Pulmonary artery endothelial cell (primary cell): ENCODE data around the gene ARRB1. TPM values are rescaled to one million over a fixed set of nuclear protein-coding genes. Genes with fewer than 3 reads are reported as not detected.

ENCODE experiments used
- DNase-seq: peaks from one replicate; pipeline ENCODE4 v3.0.0-alpha.2; 2011; ENCODE audit warnings: low read depth, low spot score
- total RNA-seq: library from RNA; depleted of rRNA; stranded (reverse); fragments of >200 nt; gene quantifications from 2 replicates; pipeline ENCODE4 v1.2.3, GENCODE V29; 2014

Gene ARRB1
- total RNA-seq, 1 donor from 2014 or later: 94.5 TPM

DNA sequence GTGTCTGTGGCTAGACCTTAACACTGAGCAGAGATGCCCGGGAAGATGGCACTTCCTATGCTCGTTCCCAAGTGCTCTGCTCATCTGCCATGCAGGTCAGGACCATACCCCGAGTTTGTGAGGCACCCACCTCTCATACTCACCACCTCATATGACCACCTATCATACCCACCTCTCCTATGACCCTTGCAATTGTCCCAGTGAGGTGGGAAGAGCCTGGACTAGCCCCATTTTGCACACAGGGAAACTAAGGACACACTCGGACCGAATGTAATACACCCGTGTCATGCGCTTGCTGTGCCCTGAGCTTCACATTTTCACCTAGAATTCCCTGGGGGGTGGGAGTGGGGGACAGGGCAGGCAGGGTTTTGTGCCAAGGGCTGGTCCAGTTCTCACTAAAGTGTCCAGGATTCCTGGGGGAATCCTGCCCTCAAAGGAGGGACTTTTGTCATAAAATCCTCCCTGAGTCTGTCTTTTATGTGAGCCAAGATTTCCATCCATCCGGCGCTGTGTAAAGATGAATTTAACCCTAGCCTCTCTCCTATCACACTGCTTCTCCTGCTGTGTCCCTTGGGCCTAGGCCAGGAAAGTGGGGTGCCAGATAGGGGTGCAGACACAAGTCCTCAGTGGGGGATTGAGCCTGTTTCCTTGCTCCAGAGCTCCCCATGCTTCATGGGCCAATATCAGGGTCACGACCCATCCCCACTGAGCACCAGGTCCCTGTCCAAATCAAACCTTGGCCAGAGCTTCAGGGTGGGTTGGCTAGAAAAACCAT is 90.9 kb downstream of the ARRB1 start:
- no peak for DNase-seq

DNA sequence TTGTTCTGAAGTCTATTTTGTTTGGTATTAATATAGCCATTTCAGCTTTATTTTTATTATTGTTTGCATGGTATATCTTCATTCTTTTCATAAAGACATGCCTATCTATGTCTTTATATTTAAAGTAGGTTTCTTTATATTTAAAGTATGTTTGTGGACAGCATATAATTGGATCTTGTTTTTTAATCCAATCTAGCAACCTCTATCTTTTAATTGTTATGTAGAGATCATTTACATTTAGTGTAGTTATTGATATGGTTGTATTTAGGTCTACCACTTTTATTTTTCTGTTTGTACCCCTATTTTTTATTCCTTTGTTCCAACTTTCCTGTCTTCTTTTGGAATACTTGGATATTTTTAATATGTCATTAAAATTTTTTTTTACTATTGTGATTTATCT is 97.1 kb downstream of the ARRB1 start:
- no peak for DNase-seq

GRCh38 chr11:75249704-75250103 is 101.8 kb downstream of the ARRB1 start:
- no peak for DNase-seq

DNA sequence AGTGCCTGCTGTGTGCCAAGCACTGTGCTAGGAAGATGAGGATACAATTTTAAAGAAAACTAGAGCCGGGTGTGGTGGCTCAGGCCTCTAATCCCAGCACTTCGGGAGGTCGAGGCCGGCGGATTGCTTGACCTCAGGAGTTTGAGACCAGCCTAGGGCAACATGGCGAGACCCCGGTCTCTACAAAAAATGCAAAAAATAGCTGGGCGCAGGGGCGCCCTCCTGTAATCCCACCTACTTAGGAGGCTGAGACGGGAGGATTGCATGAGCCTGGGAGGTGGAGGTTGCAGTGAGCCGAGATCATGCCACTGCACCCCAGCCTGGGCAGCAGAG is 102.6 kb downstream of the ARRB1 start:
- no peak for DNase-seq

DNA sequence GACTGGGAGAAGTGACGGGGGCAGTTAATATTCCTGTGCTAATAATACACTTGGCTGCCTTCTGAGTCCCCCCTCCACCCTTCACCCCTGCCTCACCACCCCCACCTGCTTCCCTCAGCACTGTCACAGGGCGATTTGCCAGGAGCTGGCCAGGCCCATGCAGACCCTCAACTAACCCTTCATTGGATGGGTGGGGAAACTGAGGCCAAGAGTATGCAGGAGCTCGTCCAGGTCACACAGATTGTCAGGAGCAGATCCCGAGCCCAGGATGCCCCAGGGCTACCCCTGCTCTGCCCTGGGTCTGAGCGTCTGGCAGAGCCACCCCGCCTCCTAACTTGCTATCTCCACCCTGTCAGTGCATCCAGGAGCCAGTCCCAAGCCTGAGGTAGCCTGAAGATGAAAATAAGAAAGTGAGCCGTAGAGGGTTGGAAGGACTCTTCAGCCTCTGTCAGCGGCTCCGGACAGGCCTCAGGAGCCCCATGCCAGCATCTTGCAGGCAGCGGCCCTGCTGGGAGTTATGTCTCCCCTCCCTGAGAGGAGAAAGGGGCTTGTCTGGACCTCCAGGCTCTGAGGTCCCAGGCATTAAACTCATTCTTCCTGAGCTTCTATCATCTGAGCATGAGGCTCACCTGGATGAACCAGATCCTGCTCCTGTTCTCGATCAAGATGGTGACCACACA is 104.7 kb downstream of the ARRB1 start:
- DNase-seq: no peak

- no peak for DNase-seq
These were observed 105.3 kb downstream of the ARRB1 start for GRCh38 chr11:75246006-75246670.

DNA sequence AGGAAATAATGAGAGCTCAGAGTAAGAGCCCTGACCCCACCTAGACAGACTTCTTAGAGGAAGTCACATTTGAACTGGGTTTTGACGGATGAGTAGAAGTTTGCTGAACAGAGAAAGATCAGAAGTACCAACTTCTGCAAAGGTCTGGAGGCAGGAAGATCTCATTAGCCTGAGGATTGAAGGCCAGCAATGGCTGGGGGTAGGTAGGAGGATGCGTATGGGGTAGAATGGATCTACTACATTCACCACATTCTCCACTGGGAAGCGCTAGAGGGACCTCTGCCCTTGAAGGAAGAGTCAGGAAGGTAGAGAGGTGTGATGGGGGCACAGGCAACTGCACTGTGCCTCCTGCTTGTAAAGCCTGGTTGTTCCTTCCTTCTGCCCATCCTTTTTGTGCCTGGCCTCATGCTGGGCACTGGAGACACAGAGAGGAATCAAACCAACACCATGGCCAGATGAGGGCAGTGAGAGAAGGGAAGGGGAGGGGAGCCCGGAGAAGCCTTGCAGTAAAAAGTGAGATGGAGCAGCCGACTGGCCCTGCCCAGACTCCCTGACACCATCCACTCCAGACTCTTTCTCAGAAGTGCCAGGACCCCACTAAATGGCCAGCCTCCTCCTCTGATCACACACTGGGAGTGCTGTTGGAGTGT is 106.0 kb downstream of the ARRB1 start:
- DNase-seq: no peak

DNA sequence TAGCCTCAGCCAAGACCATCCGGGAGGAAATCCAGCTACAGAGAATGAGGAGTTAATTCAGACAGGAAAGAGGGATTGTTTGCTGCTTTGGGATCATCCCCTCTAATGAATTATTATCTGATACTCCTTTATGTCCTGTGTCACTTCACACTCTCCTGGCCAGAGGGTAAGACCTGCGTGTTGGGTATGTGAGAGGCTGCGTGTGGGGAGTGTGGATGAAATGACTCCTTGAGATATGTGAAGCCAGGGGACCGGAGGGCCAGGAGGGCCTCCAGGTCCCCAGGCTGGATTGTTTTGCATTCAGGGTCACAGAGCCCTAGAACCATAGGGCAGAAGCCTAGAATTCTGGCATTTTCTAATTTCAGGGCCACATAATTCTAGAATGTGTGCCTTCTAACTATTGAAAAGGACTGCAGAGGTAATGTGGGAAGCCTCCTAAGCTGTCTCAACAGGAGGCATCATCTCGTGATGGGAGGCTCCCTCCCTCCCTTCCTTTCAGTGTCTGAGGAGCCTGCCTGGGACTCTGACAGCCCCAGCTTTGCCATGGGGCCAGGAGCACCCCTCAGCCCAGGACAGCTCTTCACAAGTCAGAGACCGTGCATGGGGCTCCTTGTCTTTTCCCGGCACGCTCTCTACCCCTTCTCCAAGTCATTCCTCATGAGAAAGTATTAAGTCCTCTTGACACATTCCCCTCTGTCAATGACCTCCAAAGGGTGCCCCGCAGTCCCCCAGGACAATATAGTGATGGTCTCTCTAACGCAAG is 107.2 kb downstream of the ARRB1 start:
- DNase-seq: no peak

DNA sequence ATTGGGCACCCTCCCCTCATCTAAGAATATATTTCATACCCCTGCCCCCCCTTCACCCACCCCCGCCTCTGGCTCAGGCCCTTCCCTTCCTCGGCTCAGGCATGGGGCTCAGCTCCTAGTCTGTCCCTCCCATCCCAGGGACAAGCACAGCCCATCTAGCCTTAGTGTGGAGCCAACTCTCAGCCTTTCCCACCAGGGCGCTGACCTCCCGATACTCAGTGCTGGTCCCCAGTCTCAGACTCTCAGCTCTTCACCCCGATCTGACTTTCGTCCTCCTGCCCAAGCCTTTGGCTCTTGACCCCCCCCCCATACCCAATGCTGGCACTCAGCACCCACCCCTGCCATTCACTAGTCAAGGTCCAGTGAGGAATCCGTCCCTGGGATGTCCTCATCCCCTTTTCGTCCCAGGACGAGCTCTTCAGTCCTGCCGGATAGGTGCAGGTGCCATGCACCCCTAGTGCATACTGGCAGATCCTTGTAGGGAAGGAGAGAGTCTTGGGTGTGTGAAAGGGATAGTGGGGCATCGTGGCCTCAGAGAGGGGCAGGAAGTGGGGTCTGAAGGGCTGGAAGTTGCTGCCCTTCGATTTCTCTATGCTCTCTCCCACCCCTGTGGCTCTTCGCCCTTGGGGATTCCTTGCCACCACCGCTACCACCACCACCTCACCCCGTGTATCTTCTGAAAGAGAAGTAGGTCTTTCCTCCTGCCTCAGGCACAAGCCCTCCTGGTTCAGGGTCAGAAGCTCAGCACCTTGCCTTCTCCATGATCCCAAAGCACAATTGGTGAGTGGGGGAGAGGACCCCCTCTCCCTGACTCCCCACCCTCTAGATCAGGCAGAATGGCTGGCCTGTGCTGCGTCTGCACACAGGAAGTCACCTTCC is 108.5 kb downstream of the ARRB1 start:
- DNase-seq: no peak

DNA sequence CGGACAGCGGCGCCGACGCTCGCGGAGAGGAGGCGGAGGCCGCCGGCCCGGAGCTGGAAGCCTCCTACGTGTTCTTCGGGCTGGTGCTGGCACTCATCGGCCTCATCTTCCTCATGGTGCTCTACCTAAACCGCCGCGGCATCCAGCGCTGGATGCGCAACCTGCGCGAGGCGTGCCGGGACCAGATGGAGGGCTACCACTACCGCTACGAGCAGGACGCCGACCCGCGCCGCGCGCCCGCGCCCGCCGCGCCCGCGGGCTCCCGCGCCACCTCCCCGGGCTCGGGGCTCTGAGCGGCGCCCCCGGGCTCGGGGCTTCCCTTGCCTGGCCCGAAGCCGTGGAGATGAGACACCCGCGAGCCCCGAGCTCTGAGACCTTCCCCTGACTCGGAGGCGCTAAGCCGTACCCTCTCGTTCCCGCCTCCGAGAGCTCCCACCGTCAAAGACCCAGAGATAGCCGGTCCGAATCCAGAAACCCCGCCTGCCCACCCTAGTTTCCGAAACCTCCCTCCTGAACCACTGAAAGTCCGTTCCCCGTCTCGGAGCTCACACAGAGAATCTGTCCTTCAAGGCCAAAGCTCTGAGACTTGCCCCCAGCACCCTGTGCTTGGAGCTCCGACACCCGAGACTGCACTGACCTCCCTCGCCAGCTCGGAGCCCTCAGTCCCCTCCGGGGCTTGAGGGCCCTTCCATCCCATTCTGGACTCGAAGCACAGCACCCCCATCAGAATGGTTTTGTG is 109.4 kb downstream of the ARRB1 start:
- DNase-seq: no peak

GRCh38 chr11:75241036-75241905 is 110.2 kb downstream of the ARRB1 start:
- DNase-seq: peak; percentile 47

DNA sequence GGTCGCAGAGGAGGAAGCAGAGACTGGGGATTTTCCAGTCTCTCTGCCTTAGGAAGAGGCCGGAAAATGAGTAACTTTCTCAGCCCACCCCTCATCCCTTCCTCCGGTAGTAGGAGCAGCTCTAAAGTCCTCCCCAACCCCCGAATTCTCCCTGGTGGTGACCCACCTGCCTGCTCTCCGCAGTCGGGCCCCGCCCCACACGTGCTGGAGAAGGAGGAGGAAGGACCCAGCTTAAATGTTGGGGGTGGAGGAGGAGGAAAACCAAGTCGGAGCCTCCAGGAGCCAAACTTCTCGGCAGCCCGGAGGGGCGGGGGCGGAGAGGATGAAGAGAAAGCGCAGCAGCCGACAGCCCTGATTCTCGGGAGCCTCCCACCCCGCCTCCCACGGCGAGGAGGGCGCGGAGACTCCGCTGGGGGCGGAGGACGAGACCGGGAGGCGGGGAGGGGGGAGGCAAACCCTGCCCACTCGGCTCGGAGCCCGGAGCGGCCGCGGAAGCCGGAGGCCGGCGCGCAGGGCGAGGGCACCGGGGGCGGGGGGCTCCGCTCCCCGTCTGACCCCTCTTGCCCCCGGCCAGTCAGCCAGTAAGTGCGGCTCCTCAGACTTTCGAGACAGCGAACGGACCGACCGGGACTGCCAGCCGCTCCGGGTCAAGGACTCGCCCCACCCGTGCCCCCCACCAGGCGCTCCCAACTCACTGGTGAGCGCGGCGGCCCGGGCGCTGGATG is 111.0 kb downstream of the ARRB1 start, which contains the start of gene TPBGL:
TSS of gene TPBGL (plus strand) at position 464 of the 725 bp plus-strand sequence. CDS start 276 bp downstream, outside the sequence.
- no peak for DNase-seq

DNA sequence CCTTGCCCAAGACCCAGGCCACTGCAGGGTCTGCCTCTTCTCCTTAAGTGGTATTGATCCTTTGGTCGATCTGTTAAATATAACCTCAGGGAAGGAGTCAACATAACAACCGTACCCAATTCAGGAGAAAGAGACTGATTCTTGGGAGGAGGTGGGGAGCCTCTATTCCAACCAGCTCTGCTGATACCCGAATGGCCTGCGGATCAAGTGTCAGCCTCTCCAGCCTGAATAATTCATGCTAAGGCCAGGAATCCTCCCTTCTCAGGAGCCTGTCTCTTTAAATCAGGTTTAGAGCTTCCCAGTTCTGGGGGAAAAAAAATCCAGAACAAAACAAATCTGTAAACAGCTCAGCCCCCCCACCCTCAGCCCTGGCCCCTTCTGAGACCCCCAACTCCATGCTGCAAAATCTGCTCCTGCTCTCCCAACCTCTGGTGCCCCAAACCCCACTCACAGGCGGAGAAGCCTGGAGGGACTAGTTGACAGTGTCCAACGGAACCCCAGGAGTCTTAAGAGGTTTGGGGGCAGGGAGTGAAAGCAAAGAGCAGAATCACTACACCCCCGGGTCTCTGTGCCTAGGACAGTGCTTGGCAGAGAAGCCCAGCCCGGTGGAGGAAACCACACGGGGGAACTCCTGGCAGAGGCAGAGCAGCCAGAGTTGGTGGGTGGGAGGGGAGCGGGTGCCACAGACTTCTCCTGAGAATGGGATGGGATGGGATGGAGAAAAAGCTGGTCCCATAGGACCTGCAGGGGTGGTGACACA is 111.8 kb downstream of the ARRB1 start:
- no peak for DNase-seq

- no peak for DNase-seq
These were observed 112.6 kb downstream of the ARRB1 start for GRCh38 chr11:75238595-75239440.

DNA sequence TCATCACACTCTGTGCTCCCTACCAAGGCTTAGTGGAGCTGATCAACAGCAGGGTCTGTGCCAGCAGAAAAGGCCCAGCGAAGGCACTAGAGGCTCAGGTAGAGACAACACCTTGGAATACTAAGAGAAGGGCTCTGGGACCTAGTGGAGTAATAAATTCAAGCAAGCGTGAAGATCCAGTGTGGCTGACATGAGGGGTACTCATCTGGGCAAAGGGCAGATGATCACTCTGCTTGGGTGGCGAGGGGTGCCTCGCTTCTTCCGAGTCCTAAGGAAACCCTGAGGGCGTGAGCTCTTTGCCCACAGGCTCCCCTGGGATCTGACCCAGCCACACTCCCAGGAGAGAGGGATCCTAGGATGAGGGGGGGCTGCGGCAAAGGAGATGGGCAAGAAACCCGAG is 114.4 kb downstream of the ARRB1 start:
- no peak for DNase-seq

DNA sequence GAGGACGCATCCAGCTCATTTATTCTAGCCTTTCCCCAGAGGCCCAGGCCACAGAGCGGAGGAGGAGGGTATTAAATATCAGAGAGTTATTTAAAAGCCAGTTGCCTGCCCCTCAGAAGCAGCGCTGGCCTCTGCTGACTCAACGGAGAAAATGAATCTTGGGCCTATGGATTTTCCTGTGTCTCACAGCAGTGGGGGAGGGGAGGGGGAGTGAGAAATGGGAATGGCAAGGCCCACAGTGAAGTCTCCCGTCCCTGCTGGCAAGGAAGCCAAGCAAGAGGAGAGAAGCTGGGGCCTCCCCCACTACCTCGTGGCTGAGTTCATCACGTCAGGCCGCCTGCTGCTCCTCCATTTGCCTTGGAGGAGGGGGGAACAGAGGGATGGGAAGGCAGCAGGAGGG is 115.4 kb downstream of the ARRB1 start:
- DNase-seq: no peak
